Measurements from ENCODE around the gene FBLN2. TPM values are rescaled to one million over a fixed set of nuclear protein-coding genes. Genes with fewer than 3 reads are reported as not detected.

Gene FBLN2
- total RNA-seq, 4 donors from 2014 or later = 20.6 to 51.2 (median 32.8) TPM

DNA sequence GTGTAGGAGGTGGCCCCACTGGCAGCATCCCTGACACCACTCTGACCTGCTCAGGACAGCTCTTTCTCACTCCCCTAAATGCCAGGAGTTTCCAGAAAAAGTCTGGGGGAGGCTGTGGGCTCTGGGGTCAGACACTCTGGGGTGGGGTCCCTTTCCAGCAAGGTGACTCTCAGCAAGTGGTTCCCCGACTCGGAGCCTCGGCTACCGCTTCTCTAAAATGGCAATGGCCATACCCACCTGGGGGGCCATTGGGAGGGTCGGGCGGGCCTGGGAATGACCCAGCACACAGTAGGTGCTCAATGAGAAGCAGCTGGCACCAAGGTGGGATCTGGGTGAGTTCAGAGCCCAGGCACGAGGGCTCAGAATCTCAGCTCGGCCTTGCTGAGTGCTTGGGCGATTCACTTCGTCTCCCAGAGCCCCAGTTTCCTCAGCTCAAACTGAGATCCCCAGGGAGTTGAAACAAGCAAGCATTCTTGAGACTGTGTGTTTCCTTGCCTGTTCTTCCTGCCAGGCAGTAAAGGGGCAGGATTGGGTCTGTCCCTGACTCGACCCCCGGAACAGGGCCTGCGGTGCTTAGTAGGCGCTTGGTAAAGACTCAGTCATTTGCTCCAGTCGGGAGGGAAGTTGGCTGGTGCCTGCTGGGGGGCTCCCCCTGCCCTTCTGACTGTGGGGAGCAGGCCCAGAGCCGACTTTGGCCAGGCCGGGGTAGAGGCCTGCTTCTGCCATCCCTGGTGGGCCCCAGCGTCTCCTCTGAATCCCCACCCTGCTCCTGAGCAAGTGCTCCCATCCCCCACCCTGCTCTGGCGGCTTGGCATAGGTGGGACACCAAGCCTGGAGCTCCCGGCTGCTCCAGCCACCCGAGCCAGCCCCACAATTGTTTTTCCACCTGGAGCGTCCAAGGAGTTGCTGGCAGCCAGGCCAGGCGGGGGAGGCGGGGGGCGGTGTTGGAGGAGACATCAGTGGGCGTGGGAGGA, 32.9 kb upstream of the FBLN2 start:
- Histone ChIP-seq H3K27me3 (no peaks in the 10 kb centered on the region), H3K9me3 (no peaks in the 10 kb centered on the region), H3K4me3 (no peak overlapping the region), H3K4me1 (no peaks in the 10 kb centered on the region), H3K36me3 (no peaks in the 10 kb centered on the region), H3K27ac (no peak overlapping the region)
- DNase-seq = no peak
- TF ChIP-seq, protein P1, sequence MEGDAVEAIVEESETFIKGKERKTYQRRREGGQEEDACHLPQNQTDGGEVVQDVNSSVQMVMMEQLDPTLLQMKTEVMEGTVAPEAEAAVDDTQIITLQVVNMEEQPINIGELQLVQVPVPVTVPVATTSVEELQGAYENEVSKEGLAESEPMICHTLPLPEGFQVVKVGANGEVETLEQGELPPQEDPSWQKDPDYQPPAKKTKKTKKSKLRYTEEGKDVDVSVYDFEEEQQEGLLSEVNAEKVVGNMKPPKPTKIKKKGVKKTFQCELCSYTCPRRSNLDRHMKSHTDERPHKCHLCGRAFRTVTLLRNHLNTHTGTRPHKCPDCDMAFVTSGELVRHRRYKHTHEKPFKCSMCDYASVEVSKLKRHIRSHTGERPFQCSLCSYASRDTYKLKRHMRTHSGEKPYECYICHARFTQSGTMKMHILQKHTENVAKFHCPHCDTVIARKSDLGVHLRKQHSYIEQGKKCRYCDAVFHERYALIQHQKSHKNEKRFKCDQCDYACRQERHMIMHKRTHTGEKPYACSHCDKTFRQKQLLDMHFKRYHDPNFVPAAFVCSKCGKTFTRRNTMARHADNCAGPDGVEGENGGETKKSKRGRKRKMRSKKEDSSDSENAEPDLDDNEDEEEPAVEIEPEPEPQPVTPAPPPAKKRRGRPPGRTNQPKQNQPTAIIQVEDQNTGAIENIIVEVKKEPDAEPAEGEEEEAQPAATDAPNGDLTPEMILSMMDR (IDR thresholded peaks at IDR 0.05) = no peak
- no peak for TF ChIP-seq POLR2A (IDR thresholded peaks at IDR 0.05)

DNA sequence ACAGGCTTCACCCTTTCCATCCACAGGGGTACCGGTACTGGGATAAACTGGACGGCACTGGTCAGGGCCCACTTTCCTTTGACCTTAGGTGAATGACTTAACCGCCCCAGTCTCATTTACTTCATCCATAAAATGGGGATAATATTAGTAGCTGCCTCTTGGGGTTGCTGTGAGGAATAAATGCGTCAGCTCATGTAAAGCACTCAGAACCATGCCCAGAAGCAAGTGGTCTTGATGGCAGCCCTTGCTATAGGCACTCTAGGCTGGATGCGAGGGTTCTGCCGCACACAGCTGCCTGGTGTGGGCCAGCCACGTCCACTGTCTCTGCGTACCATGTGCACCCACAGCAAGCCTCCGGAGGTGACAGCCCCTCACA, 32.2 kb upstream of the FBLN2 start:
- no peaks in the 10 kb centered on the region for H3K36me3 ChIP-seq
- no peak overlapping the region for H3K27ac ChIP-seq
- no peaks in the 10 kb centered on the region for H3K9me3 ChIP-seq
- H3K27me3 ChIP-seq = no peaks in the 10 kb centered on the region
- TF ChIP-seq POLR2A (IDR thresholded peaks at IDR 0.05) = no peak
- DNase-seq = no peak
- no peak overlapping the region for H3K4me3 ChIP-seq
- H3K4me1 ChIP-seq = no peaks in the 10 kb centered on the region

DNA sequence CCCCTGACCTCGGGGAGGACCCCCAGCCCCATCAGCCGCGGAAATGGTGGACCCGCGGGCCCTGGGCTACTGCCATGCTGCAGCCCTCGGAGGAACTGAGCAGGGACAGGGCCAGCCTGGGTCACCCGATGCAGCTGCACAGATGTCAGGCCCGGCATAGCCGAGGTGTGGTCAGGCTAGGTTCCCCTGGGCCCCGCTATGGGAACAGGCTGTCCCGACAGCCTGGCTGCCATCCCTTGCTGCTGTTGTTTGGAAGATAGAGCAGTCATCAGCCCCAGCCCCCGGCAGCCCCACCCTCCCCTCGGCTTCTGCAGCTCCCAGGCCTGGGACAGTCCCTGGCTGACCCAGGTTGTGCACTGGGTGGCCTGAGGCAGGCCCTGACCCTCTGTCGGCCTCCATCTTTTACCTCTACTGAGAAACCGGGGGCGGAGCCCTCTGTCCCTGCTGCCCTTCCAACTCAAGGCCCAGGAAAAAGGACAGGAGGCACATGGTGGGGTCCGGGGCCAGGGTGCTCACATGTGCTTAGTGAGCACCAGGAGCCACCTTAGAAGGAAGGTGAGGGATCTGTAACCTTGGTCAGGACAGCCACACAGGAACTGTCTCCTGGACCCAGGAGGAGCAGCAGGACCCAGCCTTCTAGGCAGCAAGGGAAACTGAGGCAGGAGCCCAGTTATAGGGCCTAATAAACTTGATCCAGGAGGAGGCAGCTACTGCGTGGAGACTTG, 31.5 kb upstream of the FBLN2 start:
- no peak for DNase-seq
- no peaks in the 10 kb centered on the region for H3K36me3 ChIP-seq
- no peaks in the 10 kb centered on the region for H3K4me1 ChIP-seq
- H3K27me3 ChIP-seq = no peaks in the 10 kb centered on the region
- H3K27ac ChIP-seq = no peak overlapping the region
- H3K9me3 ChIP-seq = no peaks in the 10 kb centered on the region
- TF ChIP-seq POLR2A (IDR thresholded peaks at IDR 0.05) = no peak
- TF ChIP-seq, protein P1 (IDR thresholded peaks at IDR 0.05) = no peak
- no peak overlapping the region for H3K4me3 ChIP-seq

DNA sequence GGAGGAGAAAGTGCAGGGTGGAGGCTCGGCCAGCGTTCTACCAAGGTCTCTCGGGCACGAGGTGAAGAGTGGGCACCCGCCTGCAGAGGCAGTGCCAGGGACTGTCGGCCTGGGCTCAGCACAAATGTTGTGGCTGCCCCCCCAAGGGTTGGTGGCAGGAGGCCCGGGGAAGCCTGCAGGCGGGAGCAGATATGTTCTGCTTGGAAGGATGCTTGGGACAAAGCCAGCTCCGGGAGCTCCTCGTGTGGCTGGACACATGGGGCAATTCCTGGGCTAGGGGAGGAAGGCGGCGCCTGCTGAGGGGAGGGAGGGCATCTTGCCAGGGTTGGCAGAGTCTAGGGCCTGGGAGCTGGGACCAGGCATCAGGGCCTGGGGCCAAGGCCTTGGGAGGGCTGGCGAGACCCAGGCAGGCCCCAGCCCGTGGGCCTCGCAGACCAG, 30.4 kb upstream of the FBLN2 start:
- Histone ChIP-seq H3K27ac (no peak overlapping the region), H3K27me3 (no peaks in the 10 kb centered on the region), H3K4me3 (no peak overlapping the region), H3K4me1 (no peaks in the 10 kb centered on the region), H3K36me3 (no peaks in the 10 kb centered on the region), H3K9me3 (no peaks in the 10 kb centered on the region)
- TF ChIP-seq POLR2A (IDR thresholded peaks at IDR 0.05) = no peak
- TF ChIP-seq, protein P1 (IDR thresholded peaks at IDR 0.05) = no peak
- no peak for DNase-seq

DNA sequence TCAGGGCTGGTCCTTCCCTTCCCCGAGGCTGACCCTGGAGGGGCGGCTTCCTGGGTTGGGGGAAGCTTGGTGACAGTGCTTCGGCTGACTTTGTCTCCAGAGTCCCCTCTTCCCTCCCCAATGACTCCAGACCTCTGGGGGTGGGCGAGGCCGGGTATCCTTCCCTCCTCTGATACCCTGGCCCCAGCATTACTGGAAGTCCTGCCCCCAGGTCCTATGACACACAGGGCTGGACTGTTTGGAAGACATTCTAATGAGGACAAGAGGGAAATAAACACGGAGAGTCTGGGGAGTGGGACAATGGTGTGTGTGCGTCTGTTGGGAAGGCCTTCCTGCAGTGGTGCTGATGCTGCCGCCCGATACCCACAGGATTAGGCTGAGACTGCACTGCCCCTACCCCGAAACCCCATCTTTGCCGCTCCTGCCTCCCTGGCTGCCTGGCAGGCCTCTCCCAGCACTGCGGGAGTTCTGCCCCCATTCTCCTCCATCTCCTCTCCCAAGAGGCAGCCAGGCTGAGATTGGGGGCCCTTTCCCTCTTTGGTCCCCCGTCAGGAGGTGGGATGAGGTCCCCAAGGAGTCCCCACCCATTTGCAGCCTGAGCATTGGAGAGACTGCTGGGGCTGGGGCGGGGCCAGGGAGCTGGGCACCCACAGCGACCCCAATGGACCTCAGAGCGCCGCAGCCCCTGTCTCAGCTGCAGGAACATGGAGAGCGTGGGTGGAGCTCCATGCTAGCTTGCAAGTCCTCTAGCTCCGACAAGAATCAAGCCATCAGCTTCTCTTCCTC, 29.7 kb upstream of the FBLN2 start:
- TF ChIP-seq, protein P1 (IDR thresholded peaks at IDR 0.05) = no peak
- TF ChIP-seq POLR2A (IDR thresholded peaks at IDR 0.05) = no peak

More for the DNA sequence above, 29.7 kb upstream of the FBLN2 start:
- Histone ChIP-seq H3K27me3 (no peaks in the 10 kb centered on the region), H3K27ac (no peak overlapping the region), H3K36me3 (no peaks in the 10 kb centered on the region), H3K9me3 (no peaks in the 10 kb centered on the region), H3K4me1 (no peaks in the 10 kb centered on the region), H3K4me3 (no peak overlapping the region)
- DNase-seq = no peak

All from Peyer's patch (tissue), 4 donors.